ENCODE measurements around the gene ZBTB43.

GRCh38 chr9:126818482-126818881 lies 13.6 kb downstream of the ZBTB43 start:
- TF ChIP-seq MAX (IDR thresholded peaks at IDR 0.05) (no peak), TEAD4 (IDR thresholded peaks at IDR 0.05) (no peak), EGR1 (IDR thresholded peaks at IDR 0.05) (no peak), USF1 (IDR thresholded peaks at IDR 0.05) (no peak), TAF1 (IDR thresholded peaks at IDR 0.05; ENCODE audit: low read depth) (no peak), EP300 (IDR thresholded peaks at IDR 0.05; ENCODE audit: borderline replicate concordance) (no peak), CREB1 (IDR thresholded peaks at IDR 0.05; ENCODE audit: low read depth) (no peak), YY1 (IDR thresholded peaks at IDR 0.05; ENCODE audit: low read depth) (no peak), RAD21 (IDR thresholded peaks at IDR 0.05; ENCODE audit: low read depth) (no peak), CEBPB (IDR thresholded peaks at IDR 0.05) (no peak), ZBTB7A (IDR thresholded peaks at IDR 0.05; ENCODE audit: low read depth) (no peak)
